ENCODE results near the gene ZFP82.

Gene ZFP82

DNA sequence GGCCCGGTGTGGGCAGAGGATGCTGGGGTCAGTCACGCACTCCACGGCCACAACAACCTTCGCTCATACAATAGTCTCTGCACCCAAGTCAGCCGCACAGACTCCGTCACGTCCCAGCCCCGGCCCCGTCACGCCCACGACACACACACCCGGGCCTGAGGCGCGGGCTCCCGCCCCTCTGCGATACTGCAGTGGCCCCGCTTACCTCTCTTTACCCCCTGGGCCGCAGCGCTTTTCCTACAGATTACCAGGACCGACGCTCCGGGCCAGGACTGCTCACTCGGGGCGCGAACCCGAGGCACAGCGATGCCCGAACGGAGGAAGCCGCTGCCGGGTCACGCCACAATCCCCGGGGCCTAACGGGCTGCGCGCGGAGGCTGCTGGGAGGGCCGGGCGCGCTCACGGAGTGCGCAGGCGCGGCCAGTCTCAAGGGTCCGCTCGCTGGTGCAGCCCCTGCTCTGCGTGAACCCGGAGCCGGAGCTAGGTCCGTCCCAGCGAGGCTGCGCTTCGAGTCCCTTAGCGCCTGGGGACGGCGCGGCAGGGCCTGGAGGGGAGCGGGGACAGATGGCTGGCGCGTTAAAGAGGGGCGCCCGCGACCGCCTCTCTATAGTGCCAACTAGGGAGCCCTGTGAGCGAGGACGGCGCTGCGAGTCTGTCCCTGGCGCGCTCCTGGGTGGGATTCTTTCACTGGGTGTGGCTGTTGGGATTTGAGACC, at the start of gene ZFP82:
Gene ZFP82, minus strand, starts transcription at position 358 of the 715 bp plus-strand sequence. CDS start 8,855 bp downstream, outside the sequence.
- DNase-seq (ENCODE audit: low spot score) = peak; percentile 95

DNA sequence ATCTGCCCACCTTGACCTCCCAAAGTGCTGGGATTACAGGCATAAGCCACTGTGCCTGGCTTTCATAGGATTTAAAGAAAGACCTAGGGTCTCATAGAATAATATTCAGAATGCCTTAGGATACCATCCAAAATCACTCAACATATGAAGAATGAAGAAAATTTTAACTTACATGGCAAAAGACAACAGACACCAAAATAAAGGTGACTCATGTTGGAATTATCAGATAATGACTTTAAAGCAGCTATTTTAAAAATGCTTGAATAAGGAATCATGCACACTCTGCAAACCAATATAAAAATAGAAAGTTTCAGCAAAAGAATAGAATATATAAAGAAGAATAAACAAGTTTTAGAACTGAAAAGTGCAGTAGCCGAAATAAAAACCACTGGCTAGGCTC, 41.6 kb upstream of the ZFP82 start:
- no peak for DNase-seq (ENCODE audit: low spot score)

DNA sequence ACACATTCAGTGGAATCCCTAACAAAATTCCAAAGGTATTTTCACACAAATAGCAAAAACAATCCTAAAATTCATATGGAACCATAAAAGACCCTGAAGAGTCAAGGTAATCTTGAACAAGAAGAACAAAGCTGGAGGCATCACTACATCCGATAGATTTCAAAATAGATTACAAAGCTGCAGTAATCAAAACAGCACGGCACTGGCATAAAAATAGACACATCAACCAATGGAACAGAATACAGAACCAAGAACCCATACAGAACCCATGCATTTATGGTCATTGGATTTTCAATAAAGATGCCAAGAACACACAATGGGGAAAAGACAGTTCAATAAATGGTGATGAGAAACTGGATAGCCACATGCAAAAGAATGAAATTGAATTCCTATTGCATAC, 38.4 kb upstream of the ZFP82 start:
- DNase-seq (ENCODE audit: low spot score) = no peak

DNA sequence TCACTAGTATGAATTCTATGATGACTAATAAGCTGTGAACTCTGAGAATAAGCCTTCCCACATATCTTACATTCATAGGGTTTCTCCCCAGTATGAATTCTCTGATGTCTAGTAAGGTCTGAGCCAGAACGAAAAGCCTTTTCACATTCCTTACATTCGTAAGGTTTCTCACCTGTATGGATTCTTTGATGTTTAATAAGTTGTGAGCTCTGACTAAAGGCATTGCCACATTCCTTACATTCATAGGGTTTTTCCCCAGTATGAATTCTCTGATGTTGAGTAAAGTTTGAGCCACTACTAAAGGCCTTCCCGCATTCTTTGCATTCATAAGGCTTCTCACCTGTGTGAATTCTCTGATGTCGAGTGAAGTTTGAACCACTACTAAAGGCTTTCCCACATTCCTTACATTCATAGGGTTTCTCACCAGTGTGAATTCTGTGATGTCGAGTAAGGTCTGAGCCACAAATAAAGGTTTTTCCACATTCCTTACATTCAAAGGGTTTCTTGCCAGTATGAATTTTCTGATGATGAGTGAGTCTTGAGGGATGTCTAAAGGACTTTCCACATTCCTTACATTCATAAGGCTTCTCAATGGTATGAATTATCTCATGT, 30.7 kb upstream of the ZFP82 start:
- no peak for DNase-seq (ENCODE audit: low spot score)

DNA sequence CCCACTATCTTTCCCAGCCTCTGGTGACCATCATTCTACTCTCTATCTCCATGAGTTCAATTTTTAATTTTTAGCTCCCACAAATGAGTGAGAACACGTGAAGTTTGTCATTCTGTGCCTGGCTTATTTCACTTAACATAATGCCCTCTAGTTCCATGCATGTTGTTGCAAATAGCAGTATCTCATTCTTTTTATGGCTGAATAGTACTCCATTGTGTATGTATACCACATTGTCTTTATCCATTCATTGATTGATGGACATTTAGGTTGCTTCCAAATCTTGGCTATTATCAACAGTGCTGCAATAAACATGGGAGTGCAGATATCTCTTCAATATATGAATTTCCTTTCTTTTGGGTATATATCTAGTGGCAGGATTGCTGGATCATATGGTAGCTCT, 22.9 kb upstream of the ZFP82 start:
- no peak for DNase-seq (ENCODE audit: low spot score)

GRCh38 chr19:36436531-36436930, 18.1 kb upstream of the ZFP82 start:
- peak; percentile 51 for DNase-seq (ENCODE audit: low spot score)

DNA sequence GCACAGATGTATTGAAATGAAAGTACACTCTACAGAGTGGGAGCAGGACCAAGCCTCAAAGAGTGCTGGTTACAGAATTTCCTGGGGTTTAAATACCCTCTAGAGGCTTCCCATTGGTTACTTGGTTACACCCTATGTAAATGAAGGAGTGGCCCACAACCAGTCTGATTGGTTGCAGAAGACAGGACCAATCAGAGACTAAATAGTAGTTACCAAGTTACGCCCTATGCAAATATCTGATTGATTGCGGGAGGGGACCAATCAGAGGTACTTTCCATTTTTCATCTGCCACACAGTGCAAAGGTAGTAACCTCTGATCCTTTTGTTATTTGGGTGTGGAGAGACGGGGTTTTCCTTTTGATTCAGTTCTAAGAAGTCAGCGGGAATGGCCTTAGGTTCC, 5.5 kb upstream of the ZFP82 start:
- no peak for DNase-seq (ENCODE audit: low spot score)

DNA sequence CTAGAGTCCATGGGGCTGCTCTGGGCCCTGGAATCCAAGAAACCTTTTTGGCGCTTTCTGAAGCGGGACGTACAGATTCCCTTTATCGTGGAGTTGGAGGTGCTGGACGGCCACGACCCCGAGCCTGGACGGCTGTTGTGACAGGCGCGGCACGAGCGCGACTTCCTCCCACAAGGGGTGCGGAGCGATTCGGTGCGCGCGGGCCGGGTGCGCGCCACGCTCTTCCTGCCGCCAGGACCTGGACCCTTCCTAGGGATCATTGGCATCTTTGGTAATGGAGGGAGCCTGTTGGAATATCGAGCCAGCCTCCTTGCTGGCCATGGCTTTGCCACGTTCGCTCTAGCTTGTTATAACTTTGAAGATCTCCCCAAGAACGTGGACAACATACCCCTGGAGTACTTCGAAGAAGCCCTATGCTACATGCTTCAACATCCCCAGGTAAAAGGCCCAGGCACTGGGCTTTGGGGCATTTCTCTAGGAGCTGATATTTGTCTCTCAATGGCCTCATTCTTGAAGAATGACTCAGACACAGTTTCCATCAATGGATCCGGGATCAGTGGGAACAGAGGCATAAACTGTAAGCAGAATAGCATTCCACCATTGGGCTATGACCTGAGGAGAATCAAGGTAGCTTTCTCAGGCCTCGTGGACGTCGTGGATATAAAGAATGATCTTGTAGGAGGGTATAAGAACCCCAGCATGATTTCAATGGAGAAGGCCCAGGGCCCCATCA, 3.5 kb upstream of the ZFP82 start:
- peak; percentile 14 for DNase-seq (ENCODE audit: low spot score)

- peak; percentile 50 for DNase-seq (ENCODE audit: low spot score)
Measured at GRCh38 chr19:36420961-36421748, 2.7 kb upstream of the ZFP82 start.

- DNase-seq (ENCODE audit: low spot score) = no peak
Measured at GRCh38 chr19:36417752-36418286, 625 bp downstream of the ZFP82 start.

- DNase-seq (ENCODE audit: low spot score) = no peak
Measured at GRCh38 chr19:36409841-36410240, 8.6 kb downstream of the ZFP82 start.

GRCh38 chr19:36408101-36408500, 10.3 kb downstream of the ZFP82 start:
- DNase-seq (ENCODE audit: low spot score) = no peak

- DNase-seq (ENCODE audit: low spot score) = no peak
Measured at GRCh38 chr19:36404498-36404897, 13.9 kb downstream of the ZFP82 start.

- no peak for DNase-seq (ENCODE audit: low spot score)
Measured at GRCh38 chr19:36401475-36401874, 17.0 kb downstream of the ZFP82 start.

GRCh38 chr19:36398571-36398970, 19.9 kb downstream of the ZFP82 start:
- DNase-seq (ENCODE audit: low spot score) = no peak

- DNase-seq (ENCODE audit: low spot score) = no peak
Measured at GRCh38 chr19:36392916-36393673, 25.3 kb downstream of the ZFP82 start.

GRCh38 chr19:36379510-36379819, 39.0 kb downstream of the ZFP82 start:
- no peak for DNase-seq (ENCODE audit: low spot score)

GRCh38 chr19:36378625-36379509, 39.6 kb downstream of the ZFP82 start, which contains the start of gene ZFP14:
ZFP14 (minus strand) TSS chr19:36379201; CDS start chr19:36367892, 11,309 bp downstream.
- DNase-seq (ENCODE audit: low spot score) = peak; percentile 100

DNA sequence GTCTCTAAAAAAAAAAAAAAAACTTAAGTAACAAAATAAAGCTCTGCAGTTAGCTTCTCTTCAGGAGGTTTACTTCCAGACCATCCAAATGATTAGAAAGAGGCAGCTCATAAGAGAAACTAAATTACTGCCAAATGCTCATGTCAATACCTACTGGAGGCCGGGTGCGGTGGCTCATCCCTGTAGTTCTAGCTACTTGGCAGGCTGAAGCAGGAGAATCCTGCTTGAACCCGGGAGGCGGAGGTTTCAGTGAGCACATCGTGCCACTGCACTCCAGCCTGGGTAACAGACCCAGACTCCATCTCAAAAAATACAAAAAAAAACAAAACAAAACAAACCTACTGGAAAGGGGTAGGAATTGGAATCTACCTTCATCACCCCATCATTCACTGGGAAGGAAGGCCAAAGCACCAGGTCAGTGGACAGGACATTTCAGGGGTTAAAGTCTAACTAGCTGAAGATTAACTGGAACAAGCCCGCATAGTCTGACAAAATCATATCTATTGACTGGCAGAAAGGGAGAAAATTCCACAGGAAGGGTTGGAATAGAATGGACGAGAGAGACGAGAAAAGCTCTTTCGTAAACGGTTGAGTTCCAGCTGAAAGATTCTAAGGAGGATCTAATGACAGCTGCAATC, 40.8 kb downstream of the ZFP82 start:
- DNase-seq (ENCODE audit: low spot score) = no peak

DNA sequence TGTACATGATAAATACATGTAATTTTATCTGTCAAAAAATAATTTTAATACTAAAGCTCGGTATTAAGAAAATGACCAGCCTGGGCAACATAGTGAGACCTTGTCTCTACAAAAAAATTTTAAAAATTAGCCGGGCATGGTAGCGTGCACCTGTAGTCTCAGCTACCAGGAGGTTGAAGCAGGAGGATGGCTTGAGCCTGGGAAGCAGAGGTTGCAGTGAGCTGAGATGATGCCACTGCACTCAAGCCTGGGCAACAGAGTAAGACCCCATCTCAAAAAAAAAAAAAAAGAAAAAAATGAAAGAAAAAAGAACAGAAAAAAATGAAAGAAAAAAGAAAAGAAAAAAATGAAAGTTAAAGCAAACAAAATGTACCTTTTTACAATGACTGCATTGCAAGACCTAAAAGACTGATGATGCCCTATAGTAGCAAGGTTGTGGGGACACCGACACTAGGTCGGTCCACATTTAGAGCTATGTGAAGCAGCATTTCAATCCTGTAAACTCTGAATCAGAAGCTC, 44.7 kb downstream of the ZFP82 start:
- no peak for DNase-seq (ENCODE audit: low spot score)
